HCT116 (cell line): ENCODE results near the gene SLC10A7. TPM values are rescaled to one million over a fixed set of nuclear protein-coding genes. Genes with fewer than 3 reads are reported as not detected.

Experiments used
- ATAC-seq: fragments of 200-7000 bp; cut with Tn5 transposase; 2 replicates; pipeline ENCODE4 v1.9.1; 2020; ENCODE audit warnings: mild to moderate bottlenecking, moderate library complexity
- BruUV-seq: library from RNA; stranded (reverse); fragments of 400-500 nt; replicated peaks from 2 replicates; lab custom pipeline; 2021; lab: Mats Ljungman, UMichigan
- CTCF ChIA-PET: fragments of 300-600 bp; sonication (Branson Sonifier 250); formaldehyde crosslinking; loops from one replicate; lab custom pipeline; 2021; ENCODE audit warnings: antibody characterized with exemption; lab: Charles Lee
- POLR2A ChIA-PET: fragments of 300-600, 350-600 bp; sonication (Branson Sonifier 250); formaldehyde crosslinking; loops from one replicate; lab custom pipeline; 2021; ENCODE audit warnings: antibody characterized with exemption; lab: Charles Lee
- RAD21 ChIA-PET, 2 experiments: fragments of 300-600 bp; sonication (Branson Sonifier 250); formaldehyde crosslinking; loops; one replicate each; lab custom pipeline; 2023; ENCODE audit warnings: low total read pairs in 2 of 2; ENCODE audit not compliant: uncharacterized antibody in 2 of 2, unreplicated experiment in 2 of 2, low non-redundant PET in 1 of 2; lab: Charles Lee
- DNase-seq: peaks from one replicate; pipeline ENCODE4 v3.0.0-alpha.2; 2010; ENCODE audit warnings: low read depth, low spot score
- H2AFZ ChIP-seq: fragments of 200-600 bp; shearing (Covaris generic), sonication (generic); 2 replicates; pipeline ENCODE4 v1.6.1; 2017; ENCODE audit warnings: low read depth, mixed run types, mixed read lengths, antibody characterized with exemption, low read length; ENCODE audit not compliant: poor library complexity, severe bottlenecking
- H3K27ac ChIP-seq: 2 replicates; pipeline ENCODE4 v1.5.1; 2012; ENCODE audit warnings: low read depth, low read length
- H3K27me3 ChIP-seq: fragments of 200-600 bp; sonication (generic); 2 replicates; pipeline ENCODE4 v1.6.1; 2016; ENCODE audit warnings: mixed run types, low read length, mixed read lengths; ENCODE audit not compliant: insufficient read depth
- H3K36me3 ChIP-seq, 2 experiments: fragments of 200-500 bp in 1 of 2; fragments of 200-600 bp in 1 of 2; sonication (Bioruptor generic) in 1 of 2; sonication (generic) in 1 of 2; 2 replicates each; pipeline versions ENCODE4 v1.5.1 to v1.6.1; 2014 to 2016; ENCODE audit warnings: low read length in 2 of 2, inconsistent platforms in 1 of 2, mixed read lengths in 1 of 2, mixed run types in 1 of 2; ENCODE audit not compliant: insufficient read depth in 2 of 2, control insufficient read depth in 1 of 2
- H3K4me1 ChIP-seq, 2 experiments: fragments of 200-600 bp in 1 of 2; sonication (generic) in 1 of 2; 2 replicates each; pipeline versions ENCODE4 v1.5.1 to v1.6.1; 2012 to 2017; ENCODE audit warnings: low read length in 2 of 2, inconsistent platforms in 1 of 2, mild to moderate bottlenecking in 1 of 2, mixed read lengths in 1 of 2, mixed run types in 1 of 2, moderate library complexity in 1 of 2; ENCODE audit not compliant: insufficient read depth in 2 of 2, control insufficient read depth in 1 of 2
- H3K4me2 ChIP-seq: fragments of 200-600 bp; sonication (generic); 2 replicates; pipeline ENCODE4 v1.6.1; 2017; ENCODE audit warnings: mixed run types, low read length, mixed read lengths
- H3K4me3 ChIP-seq, 2 experiments: fragments of 200-600 bp in 1 of 2; sonication (generic) in 1 of 2; replicated peaks in 1 of 2; 2 replicates each; pipeline ENCODE4 v1.5.1; 2011 to 2016; ENCODE audit warnings: low read length in 2 of 2, control low read depth in 1 of 2, low read depth in 1 of 2, mild to moderate bottlenecking in 1 of 2, mixed read lengths in 1 of 2, mixed run types in 1 of 2
- H3K79me2 ChIP-seq: fragments of 200-600 bp; sonication (generic); 2 replicates; pipeline ENCODE4 v1.6.1; 2017; ENCODE audit warnings: mild to moderate bottlenecking, mixed run types, low read length, moderate library complexity, mixed read lengths; ENCODE audit not compliant: insufficient read depth
- H3K9ac ChIP-seq: fragments of 200-600 bp; sonication (generic); 2 replicates; pipeline ENCODE4 v1.6.1; 2016; ENCODE audit warnings: low read length, mixed read lengths
- H3K9me2 ChIP-seq: fragments of 200-600 bp; sonication (generic), shearing (Covaris generic); 2 replicates; pipeline ENCODE4 v1.6.1; 2017; ENCODE audit warnings: mixed run types, mild to moderate bottlenecking, moderate library complexity; ENCODE audit not compliant: insufficient read depth
- H3K9me3 ChIP-seq, 2 experiments: fragments of 200-500 bp in 1 of 2; fragments of 200-600 bp in 1 of 2; sonication (Bioruptor generic) in 1 of 2; sonication (generic) in 1 of 2; 2 replicates each; pipeline ENCODE4 v1.6.1; 2014 to 2017; ENCODE audit warnings: low read length in 2 of 2, mixed read lengths in 2 of 2, inconsistent platforms in 1 of 2, low read depth in 1 of 2, mild to moderate bottlenecking in 1 of 2, mixed run types in 1 of 2, moderate library complexity in 1 of 2; ENCODE audit not compliant: control insufficient read depth in 1 of 2, insufficient read depth in 1 of 2
- H4K20me1 ChIP-seq: fragments of 200-600 bp; sonication (generic), shearing (Covaris generic); 2 replicates; pipeline ENCODE4 v1.6.1; 2017; ENCODE audit warnings: mixed run types, mild to moderate bottlenecking, moderate library complexity; ENCODE audit not compliant: insufficient read depth
- CBX3 ChIP-seq: IDR thresholded peaks from 2 replicates; pipeline ENCODE4 v1.6.1; 2012; ENCODE audit warnings: low read depth
- CEBPB ChIP-seq: IDR thresholded peaks from 2 replicates; pipeline ENCODE4 v1.6.1; 2012; ENCODE audit warnings: low read depth
- EGR1 ChIP-seq: IDR thresholded peaks from 2 replicates; pipeline ENCODE4 v1.6.1; 2012; ENCODE audit warnings: low read depth
- ELF1 ChIP-seq: IDR thresholded peaks from 2 replicates; pipeline ENCODE4 v1.6.1; 2012; ENCODE audit warnings: low read depth, borderline replicate concordance
- EZH2 ChIP-seq: fragments of 200-600 bp; sonication (generic); IDR thresholded peaks from 2 replicates; pipeline ENCODE4 v1.6.1; 2017; ENCODE audit warnings: antibody characterized with exemption, mixed run types
- FOSL1 ChIP-seq: IDR thresholded peaks from 2 replicates; pipeline ENCODE4 v1.6.1; 2012; ENCODE audit warnings: low read depth
- JUND ChIP-seq: IDR thresholded peaks from 2 replicates; pipeline ENCODE4 v1.6.1; 2012
- POLR2A ChIP-seq: IDR thresholded peaks from 2 replicates; pipeline ENCODE4 v1.7.0; 2011; ENCODE audit warnings: borderline replicate concordance; ENCODE audit not compliant: insufficient read depth, insufficient read length; ENCODE audit errors: extremely low read depth
- POLR2AphosphoS5 ChIP-seq: IDR thresholded peaks from 2 replicates; pipeline ENCODE4 v1.6.1; 2011; ENCODE audit warnings: mild to moderate bottlenecking, low read depth, low read length, moderate library complexity
- SP1 ChIP-seq: IDR thresholded peaks from 2 replicates; pipeline ENCODE4 v1.6.1; 2012; ENCODE audit warnings: low read depth
- TCF7L2 ChIP-seq: IDR thresholded peaks from 2 replicates; pipeline ENCODE4 v1.7.0; 2011; ENCODE audit warnings: borderline replicate concordance, inconsistent platforms; ENCODE audit not compliant: insufficient read depth, insufficient read length; ENCODE audit errors: extremely low read depth
- YY1 ChIP-seq: IDR thresholded peaks from 2 replicates; pipeline ENCODE4 v1.6.1; 2011; ENCODE audit warnings: low read length, low read depth, moderate library complexity, mild to moderate bottlenecking; ENCODE audit not compliant: insufficient replicate concordance; ENCODE audit errors: extremely low read depth
- ZFX ChIP-seq: fragments of 450-650 bp; IDR thresholded peaks from 2 replicates; pipeline ENCODE4 v1.6.1; 2017
- ZNF274 ChIP-seq: fragments of 200-500 bp; sonication (Bioruptor generic); IDR thresholded peaks from 2 replicates; pipeline ENCODE4 v1.6.1; 2014; ENCODE audit warnings: mild to moderate bottlenecking, low read depth, low read length, inconsistent platforms
- intact Hi-C: fragments of 100-400 bp; cut with micrococcal nuclease; formaldehyde crosslinking; loops from 2 replicates; pipeline ENCODE4 v1.10.0; 2022
- total RNA-seq: library from RNA; stranded (reverse); gene quantifications from one replicate; pipeline ENCODE4 v1.2.1, GENCODE V29; 2021; ENCODE audit not compliant: unreplicated experiment
- TF ChIP-seq, protein P1 (sequence below): IDR thresholded peaks from 2 replicates; pipeline ENCODE4 v1.6.1; 2012
- TF ChIP-seq, protein P2 (sequence below): IDR thresholded peaks from 2 replicates; pipeline ENCODE4 v1.6.1; 2011; ENCODE audit warnings: mild to moderate bottlenecking, low read length, moderate library complexity; ENCODE audit not compliant: insufficient replicate concordance; ENCODE audit errors: extremely low read depth
- TF ChIP-seq, protein P3 (sequence below), 3 experiments: fragments of 200-600 bp in 1 of 3; sonication (generic) in 1 of 3; IDR thresholded peaks in 2 of 3; conservative IDR thresholded peaks in 1 of 3; 2 replicates each; pipeline ENCODE4 v1.5.1; 2012 to 2017; ENCODE audit warnings: low read depth in 2 of 3, low read length in 2 of 3, antibody characterized with exemption in 1 of 3, borderline replicate concordance in 1 of 3, control low read depth in 1 of 3, mild to moderate bottlenecking in 1 of 3, mixed read lengths in 1 of 3, mixed run types in 1 of 3, moderate library complexity in 1 of 3; ENCODE audit not compliant: insufficient read depth in 1 of 3

The SLC10A7 gene
- total RNA-seq, 1 experiment from 2014 or later, result 5.5 TPM

DNA sequence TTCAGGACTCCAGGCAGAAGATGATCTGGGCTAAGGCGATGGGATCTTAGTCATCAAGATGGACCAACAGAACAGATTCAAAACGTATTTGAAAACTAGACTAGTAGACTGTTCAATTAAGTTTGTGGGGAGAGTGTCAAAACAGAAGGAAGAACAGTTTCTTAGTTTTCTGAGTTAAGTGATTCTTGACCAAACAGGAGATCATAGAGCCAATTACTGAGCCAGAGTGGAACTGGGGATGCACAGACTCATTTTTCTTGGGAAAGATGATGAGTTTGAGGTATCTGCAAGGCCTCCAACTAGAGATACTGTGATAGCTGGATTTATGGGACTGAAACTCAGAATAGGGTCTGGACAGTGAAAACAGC lies 187.9 kb downstream of the SLC10A7 start:
- no peak overlapping the region for H3K9ac ChIP-seq
- no TSS peak for BruUV-seq
- no peaks in the 10 kb centered on the region for H3K9me2 ChIP-seq
- no peaks in the 10 kb centered on the region for H3K27me3 ChIP-seq
- DNase-seq (no peak), ATAC-seq (no peak)
- peak overlapping the region; percentile 29 for H3K4me2 ChIP-seq
- no peaks in the 10 kb centered on the region for H3K79me2 ChIP-seq
- H3K27ac ChIP-seq, result no peak overlapping the region
- no peaks in the 10 kb centered on the region for H4K20me1 ChIP-seq
- TF ChIP-seq YY1, result no peak
- TF ChIP-seq, protein P1, sequence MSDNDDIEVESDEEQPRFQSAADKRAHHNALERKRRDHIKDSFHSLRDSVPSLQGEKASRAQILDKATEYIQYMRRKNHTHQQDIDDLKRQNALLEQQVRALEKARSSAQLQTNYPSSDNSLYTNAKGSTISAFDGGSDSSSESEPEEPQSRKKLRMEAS, result 0 out of 2 replicates have a peak, but pooled peaks have one; percentile 14
- H2AFZ ChIP-seq, result no peak overlapping the region
- no peaks in the 10 kb centered on the region for H3K9me3 ChIP-seq
- intact Hi-C loops, result loop anchor here (10.0 kb wide), 2 partner anchors 239 to 1119 kb away; no protein-coding TSS in a partner anchor
- no peaks in the 10 kb centered on the region for H3K36me3 ChIP-seq
- ChIA-PET POLR2A (no interaction called here), RAD21 (no interaction called here), CTCF (no interaction called here)
- no peak overlapping the region for H3K4me3 ChIP-seq
- H3K4me1 ChIP-seq, result peaks cover 26 to 40% of the 10 kb centered on the region in 2 experiments

DNA sequence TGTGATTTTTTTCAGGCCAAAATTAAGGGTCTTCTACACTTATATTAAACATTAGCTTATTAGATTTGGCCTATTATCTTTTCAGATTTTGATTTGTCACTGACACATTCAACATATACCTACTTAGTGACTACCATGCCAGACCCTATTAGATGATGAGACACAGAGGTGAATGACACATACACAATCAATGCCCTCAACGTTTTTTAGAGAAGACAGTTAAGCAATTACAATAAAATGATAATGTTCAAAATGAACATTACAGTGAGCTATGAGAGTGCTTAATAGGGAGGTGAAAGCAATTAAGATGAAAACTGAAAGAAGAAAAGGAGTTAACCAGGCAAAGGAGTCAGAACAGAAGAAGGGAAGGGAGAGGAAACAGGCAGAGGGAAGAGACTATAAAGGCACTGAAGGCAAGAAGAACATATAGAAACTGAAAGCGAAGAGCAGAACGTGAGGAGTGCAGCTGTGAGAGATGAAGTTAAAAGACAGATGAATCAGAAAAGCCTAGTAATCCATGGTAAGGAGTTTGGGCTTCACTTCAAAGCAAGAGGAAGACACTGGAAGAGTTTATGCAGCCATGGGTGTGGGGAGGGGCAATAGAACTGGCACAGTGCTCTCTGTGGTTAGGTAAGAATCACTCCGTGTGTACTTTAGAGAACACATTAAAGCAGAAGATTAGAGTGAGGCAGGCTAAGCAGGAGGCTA lies 188.4 kb downstream of the SLC10A7 start:
- Histone ChIP-seq H3K9ac (no peak overlapping the region), H3K27me3 (no peaks in the 10 kb centered on the region), H4K20me1 (no peaks in the 10 kb centered on the region), H3K4me3 (no peak overlapping the region), H2AFZ (no peak overlapping the region), H3K4me1 (peaks cover 27 to 45% of the 10 kb centered on the region in 2 experiments), H3K79me2 (no peaks in the 10 kb centered on the region), H3K9me3 (no peaks in the 10 kb centered on the region), H3K36me3 (no peaks in the 10 kb centered on the region), H3K4me2 (peak overlapping the region; percentile 29), H3K9me2 (no peaks in the 10 kb centered on the region), H3K27ac (no peak overlapping the region)
- peak; percentile 79 for ATAC-seq
- RAD21 ChIA-PET, result no interaction called here
- intact Hi-C loops, result loop anchor here (10.0 kb wide), 2 partner anchors 239 to 1119 kb away; no protein-coding TSS in a partner anchor
- CTCF ChIA-PET, result no interaction called here
- DNase-seq, result no peak
- POLR2A ChIA-PET, result no interaction called here
- no TSS peak for BruUV-seq
- TF ChIP-seq CBX3, result no peak
- TF ChIP-seq, protein P2, sequence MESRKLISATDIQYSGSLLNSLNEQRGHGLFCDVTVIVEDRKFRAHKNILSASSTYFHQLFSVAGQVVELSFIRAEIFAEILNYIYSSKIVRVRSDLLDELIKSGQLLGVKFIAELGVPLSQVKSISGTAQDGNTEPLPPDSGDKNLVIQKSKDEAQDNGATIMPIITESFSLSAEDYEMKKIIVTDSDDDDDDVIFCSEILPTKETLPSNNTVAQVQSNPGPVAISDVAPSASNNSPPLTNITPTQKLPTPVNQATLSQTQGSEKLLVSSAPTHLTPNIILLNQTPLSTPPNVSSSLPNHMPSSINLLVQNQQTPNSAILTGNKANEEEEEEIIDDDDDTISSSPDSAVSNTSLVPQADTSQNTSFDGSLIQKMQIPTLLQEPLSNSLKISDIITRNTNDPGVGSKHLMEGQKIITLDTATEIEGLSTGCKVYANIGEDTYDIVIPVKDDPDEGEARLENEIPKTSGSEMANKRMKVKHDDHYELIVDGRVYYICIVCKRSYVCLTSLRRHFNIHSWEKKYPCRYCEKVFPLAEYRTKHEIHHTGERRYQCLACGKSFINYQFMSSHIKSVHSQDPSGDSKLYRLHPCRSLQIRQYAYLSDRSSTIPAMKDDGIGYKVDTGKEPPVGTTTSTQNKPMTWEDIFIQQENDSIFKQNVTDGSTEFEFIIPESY, result no peak
- TF ChIP-seq ZNF274, result no peak
- no peak for TF ChIP-seq ELF1
- TF ChIP-seq CEBPB, result peak; percentile 17; the same call in 1 of the 2 replicates
- no peak for TF ChIP-seq POLR2A
- peak; percentile 28; the same call in 1 of the 2 replicates for TF ChIP-seq FOSL1
- no peak for TF ChIP-seq EGR1
- no peak for TF ChIP-seq POLR2AphosphoS5
- no peak for TF ChIP-seq EZH2
- TF ChIP-seq, protein P3, sequence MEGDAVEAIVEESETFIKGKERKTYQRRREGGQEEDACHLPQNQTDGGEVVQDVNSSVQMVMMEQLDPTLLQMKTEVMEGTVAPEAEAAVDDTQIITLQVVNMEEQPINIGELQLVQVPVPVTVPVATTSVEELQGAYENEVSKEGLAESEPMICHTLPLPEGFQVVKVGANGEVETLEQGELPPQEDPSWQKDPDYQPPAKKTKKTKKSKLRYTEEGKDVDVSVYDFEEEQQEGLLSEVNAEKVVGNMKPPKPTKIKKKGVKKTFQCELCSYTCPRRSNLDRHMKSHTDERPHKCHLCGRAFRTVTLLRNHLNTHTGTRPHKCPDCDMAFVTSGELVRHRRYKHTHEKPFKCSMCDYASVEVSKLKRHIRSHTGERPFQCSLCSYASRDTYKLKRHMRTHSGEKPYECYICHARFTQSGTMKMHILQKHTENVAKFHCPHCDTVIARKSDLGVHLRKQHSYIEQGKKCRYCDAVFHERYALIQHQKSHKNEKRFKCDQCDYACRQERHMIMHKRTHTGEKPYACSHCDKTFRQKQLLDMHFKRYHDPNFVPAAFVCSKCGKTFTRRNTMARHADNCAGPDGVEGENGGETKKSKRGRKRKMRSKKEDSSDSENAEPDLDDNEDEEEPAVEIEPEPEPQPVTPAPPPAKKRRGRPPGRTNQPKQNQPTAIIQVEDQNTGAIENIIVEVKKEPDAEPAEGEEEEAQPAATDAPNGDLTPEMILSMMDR (IDR thresholded peaks at IDR 0.05 in 2 of 3, conservative IDR thresholded peaks at IDR 0.05 in 1 of 3; ENCODE audit: borderline replicate concordance in 1 of 3, insufficient read depth in 1 of 3, low read depth in 2 of 3, low read length in 2 of 3), result no peak
- no peak for TF ChIP-seq ZFX
- peak; percentile 76 for TF ChIP-seq TCF7L2
- no peak for TF ChIP-seq SP1
- no peak for TF ChIP-seq JUND
